ENCODE measurements around the gene TMTC1. TPM values are rescaled to one million over a fixed set of nuclear protein-coding genes. Genes with fewer than 3 reads are reported as not detected.
A peak's percentile ranks its signal among the peaks of the same experiment; 100 is the strongest.

Gene TMTC1
- total and polyA plus RNA-seq, 2 of the 8 experiments (the other 6 are each of a cell fraction or from before 2014, with no cell fraction given) = 15.4 to 20.8 TPM

DNA sequence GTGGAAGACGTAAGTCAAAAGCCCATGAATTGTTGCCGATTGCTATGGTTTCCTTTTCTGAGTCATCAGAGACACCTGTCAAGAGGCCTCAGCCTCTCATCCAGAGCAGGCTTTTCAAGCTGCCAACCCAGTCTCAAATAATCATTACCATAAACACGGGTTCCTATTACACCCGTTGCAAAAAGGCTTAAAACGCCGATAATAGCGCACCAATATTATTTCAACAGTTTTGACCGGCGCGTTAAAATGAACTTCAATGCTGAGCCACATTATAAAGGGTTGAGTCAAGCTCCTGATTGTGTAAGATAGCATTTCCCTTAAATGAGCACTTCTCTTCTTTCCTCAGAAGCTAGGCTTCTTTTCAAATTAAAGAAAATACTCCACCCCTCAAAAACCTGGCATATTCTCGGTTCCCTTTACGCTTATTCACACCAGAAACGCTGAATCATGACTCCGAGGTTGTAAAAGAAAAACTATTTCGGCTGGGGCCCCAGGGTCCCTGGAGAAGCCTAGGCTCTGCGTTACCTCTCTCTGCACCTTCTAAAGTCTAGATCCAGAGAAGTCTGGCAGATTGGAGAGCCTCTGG, 1.4 kb downstream of the TMTC1 start:
- Histone ChIP-seq H3K4me3 (ENCODE audit: extremely low read depth in 1 of 4, insufficient read depth in 2 of 4, low read depth in 3 of 4, low read length in 4 of 4) (peak overlapping the region; percentile 47 to 87 (median 81)), H3K27ac (ENCODE audit: low read depth, low read length) (no peak overlapping the region), H4K91ac (replicated peaks; ENCODE audit: insufficient read length, low read length) (no peak overlapping the region), H3K4ac (replicated peaks; ENCODE audit: insufficient read length, low read depth, low read length) (no peak overlapping the region), H3K14ac (ENCODE audit: insufficient read length) (no peak overlapping the region), H2BK5ac (ENCODE audit: low read depth, low read length) (no peak overlapping the region), H4K8ac (ENCODE audit: extremely low read depth, insufficient read depth, low read length) (no peak overlapping the region), H2BK20ac (ENCODE audit: low read length) (no peak overlapping the region), H3K4me1 (replicated peaks in 1 of 4; ENCODE audit: control insufficient read depth in 3 of 4, insufficient read depth in 4 of 4, low read length in 3 of 4) (peaks cover 0 to 11% (median 1%) of the 10 kb centered on the region in 4 experiments; a peak in 2 of 7 replicates), H3K79me1 (ENCODE audit: low read depth, low read length) (peaks cover 4% of the 10 kb centered on the region; the same call in 1 of the 2 replicates), H3K23ac (ENCODE audit: insufficient read length) (no peak overlapping the region), H3K9ac (replicated peaks in 1 of 4; ENCODE audit: extremely low read depth in 1 of 4, low read depth in 3 of 4, low read length in 3 of 4) (peak overlapping the region in 3 of 4 experiments; percentile 19 to 69 (median 36); a peak in 3 of 7 replicates), H3K36me3 (ENCODE audit: control insufficient read depth in 2 of 4, insufficient read depth in 4 of 4, low read length in 3 of 4) (0 out of 8 replicates have a peak, but pooled peaks cover 0 to 3% (median 0%) of the 10 kb centered on the region in 4 experiments), H3K79me2 (ENCODE audit: control insufficient read depth in 1 of 2, insufficient read depth in 2 of 2, low read length in 2 of 2) (peaks cover 4 to 53% of the 10 kb centered on the region in 2 experiments), H2BK15ac (ENCODE audit: low read length) (no peak overlapping the region), H3K4me2 (ENCODE audit: insufficient read depth in 1 of 2, low read depth in 2 of 2, low read length in 2 of 2) (peak overlapping the region; percentile 80 to 98), H3K23me2 (ENCODE audit: low read depth, low read length) (peaks cover 8% of the 10 kb centered on the region; the same call in 1 of the 2 replicates), H2BK12ac (ENCODE audit: low read depth, low read length) (no peak overlapping the region), H2AK5ac (ENCODE audit: low read depth, low read length) (no peak overlapping the region), H4K5ac (ENCODE audit: insufficient read length, low read depth, low read length) (no peak overlapping the region), H3K56ac (replicated peaks; ENCODE audit: insufficient read length, low read depth, low read length) (peak overlapping the region; percentile 23), H3K18ac (ENCODE audit: extremely low read depth, low read length) (0 out of 2 replicates have a peak overlapping the region, but pooled peaks have one; percentile 73), H3K9me3 (ENCODE audit: insufficient read depth in 2 of 2, low read depth in 1 of 2, low read length in 1 of 2) (peaks cover 0 to 8% of the 10 kb centered on the region in 2 experiments; a peak in 2 of 4 replicates), H4K20me1 (replicated peaks in 1 of 2; ENCODE audit: control insufficient read depth in 1 of 2, insufficient read depth in 2 of 2, low read length in 2 of 2) (peaks cover 0 to 4% of the 10 kb centered on the region in 2 experiments), H2AFZ (ENCODE audit: low read length) (no peak overlapping the region), H3K27me3 (replicated peaks in 1 of 4; ENCODE audit: control insufficient read depth in 3 of 4, extremely low read depth in 1 of 4, insufficient read depth in 3 of 4, low read length in 3 of 4) (peaks cover 0 to 2% (median 0%) of the 10 kb centered on the region in 4 experiments; a peak in 2 of 7 replicates), H2BK120ac (replicated peaks; ENCODE audit: low read depth, low read length) (no peak overlapping the region)
- POLR2A ChIA-PET (ENCODE audit: partially characterized antibody) = interaction anchor here (1.0 kb wide), 1 partner anchor 18 kb away, joined by 3 read pairs; no protein-coding TSS in a partner anchor
- TF ChIP-seq RFX5 (IDR thresholded peaks at IDR 0.05; ENCODE audit: borderline replicate concordance, low read depth, low read length) (no peak), BACH1 (IDR thresholded peaks at IDR 0.05; ENCODE audit: low read length) (peak; percentile 87), JUN (IDR thresholded peaks at IDR 0.05; ENCODE audit: low read depth, low read length) (no peak), MAFK (IDR thresholded peaks at IDR 0.05; ENCODE audit: low read depth, low read length) (peak; percentile 66), TAF7 (optimal IDR thresholded peaks at IDR 0.05; ENCODE audit: borderline replicate concordance, low read depth, low read length) (no peak), SIN3A (conservative IDR thresholded peaks at IDR 0.05 in 1 of 2, IDR thresholded peaks at IDR 0.05 in 1 of 2; ENCODE audit: low read depth in 1 of 2, low read length in 2 of 2) (0 out of 4 replicates have a peak, but pooled peaks have one; percentile 30 to 40), RAD21 (IDR thresholded peaks at IDR 0.05 in 1 of 2, conservative IDR thresholded peaks at IDR 0.05 in 1 of 2; ENCODE audit: low read depth in 2 of 2, low read length in 2 of 2) (no peak)
- FAIRE-seq = no peak
- DNase-seq (ENCODE audit: low read depth in 1 of 2, low spot score in 2 of 2) = no peak
- 9% methylated on average over 16 of the region's 16 CpGs; no CpG with 5 or more reads in 1 of the 2 experiments for WGBS, 2 experiments (ENCODE audit: extremely low coverage in 1 of 2, insufficient coverage in 1 of 2, insufficient read length in 1 of 2, insufficient replicate concordance in 2 of 2, low coverage in 1 of 2, low lambda C conversion rate in 2 of 2, missing lambda C conversion rate in 1 of 2)
- CTCF ChIA-PET (ENCODE audit: partially characterized antibody) = no interaction called here
